Activated B cell treated with CpG ODN at 0.5 μM for 24 hours (primary cell): ENCODE measurements around the gene PALLD. TPM values are rescaled to one million over a fixed set of nuclear protein-coding genes. Genes with fewer than 3 reads are reported as not detected.

Source experiments
- ATAC-seq: fragments of 200-7000 bp; cut with Tn5 transposase; one replicate; pipeline ENCODE4 v1.10.0; 2021; ENCODE audit warnings: low read depth, mild to moderate bottlenecking, moderate library complexity
- CTCF ChIA-PET: fragments of 350-600 bp; sonication (Branson Sonifier 250); formaldehyde crosslinking; loops from one replicate; lab custom pipeline; 2021; ENCODE audit warnings: antibody characterized with exemption; lab: Charles Lee
- POLR2A ChIA-PET: fragments of 350-600 bp; sonication (Branson Sonifier 250); formaldehyde crosslinking; loops from one replicate; lab custom pipeline; 2021; ENCODE audit warnings: antibody characterized with exemption; lab: Charles Lee
- DNase-seq: peaks from one replicate; pipeline ENCODE4 v3.0.0; 2022
- H3K27ac Mint-ChIP-seq: one replicate; pipeline ENCODE4 v1.8.0; 2020; ENCODE audit warnings: mixed read lengths
- H3K27me3 Mint-ChIP-seq: one replicate; pipeline ENCODE4 v1.8.0; 2021; ENCODE audit warnings: mixed read lengths
- H3K36me3 Mint-ChIP-seq: one replicate; pipeline ENCODE4 v1.8.0; 2021; ENCODE audit warnings: low read depth, mixed read lengths
- H3K4me1 Mint-ChIP-seq: one replicate; pipeline ENCODE4 v1.8.0; 2021; ENCODE audit warnings: mixed read lengths
- H3K4me3 Mint-ChIP-seq: one replicate; pipeline ENCODE4 v1.8.0; 2020; ENCODE audit warnings: mild to moderate bottlenecking, mixed read lengths
- H3K9me3 Mint-ChIP-seq: one replicate; pipeline ENCODE4 v1.8.0; 2020; ENCODE audit warnings: mixed read lengths
- CTCF ChIP-seq: fragments of 200-600 bp; IDR thresholded peaks from one replicate; pipeline ENCODE4 v1.8.0; 2022; ENCODE audit warnings: antibody characterized with exemption, mild to moderate bottlenecking
- intact Hi-C: fragments of 100-400 bp; cut with micrococcal nuclease; formaldehyde crosslinking; loops from one replicate; pipeline ENCODE4 v1.15.1; 2024
- total RNA-seq: library from RNA; stranded (reverse); gene quantifications from 2 replicates; pipeline ENCODE4 v1.2.3, GENCODE V29; 2022

PALLD gene
- total RNA-seq, 1 donor from 2014 or later, result 0.44 TPM

- Mint-ChIP-seq H3K36me3 (no peaks in the 10 kb centered on the region), H3K4me1 (no peaks in the 10 kb centered on the region), H3K4me3 (no peak overlapping the region), H3K27me3 (peaks cover 27% of the 10 kb centered on the region), H3K9me3 (no peaks in the 10 kb centered on the region), H3K27ac (no peak overlapping the region)
- ChIA-PET CTCF (no interaction called here), POLR2A (no interaction called here)
- TF ChIP-seq CTCF, result no peak
- intact Hi-C loops, result no loop called here
- DNase-seq (no peak), ATAC-seq (no peak)
Measured at GRCh38 chr4:168491563-168491962, 5.3 kb upstream of the PALLD start.

GRCh38 chr4:168498251-168498650 is 1.4 kb downstream of the PALLD start:
- H3K4me1 Mint-ChIP-seq, result no peaks in the 10 kb centered on the region
- H3K27ac Mint-ChIP-seq, result no peak overlapping the region
- H3K27me3 Mint-ChIP-seq, result peaks cover 15% of the 10 kb centered on the region
- TF ChIP-seq CTCF, result no peak
- H3K36me3 Mint-ChIP-seq, result no peaks in the 10 kb centered on the region
- CTCF ChIA-PET, result no interaction called here
- no peak for DNase-seq
- H3K4me3 Mint-ChIP-seq, result no peak overlapping the region
- H3K9me3 Mint-ChIP-seq, result no peaks in the 10 kb centered on the region
- ATAC-seq, result no peak
- POLR2A ChIA-PET, result no interaction called here
- intact Hi-C loops, result no loop called here

GRCh38 chr4:168499241-168499640 is 2.4 kb downstream of the PALLD start:
- Mint-ChIP-seq H3K9me3 (no peaks in the 10 kb centered on the region), H3K4me3 (no peak overlapping the region), H3K27ac (no peak overlapping the region), H3K4me1 (peaks cover 6% of the 10 kb centered on the region), H3K27me3 (peaks cover 11% of the 10 kb centered on the region), H3K36me3 (no peaks in the 10 kb centered on the region)
- DNase-seq (no peak), ATAC-seq (no peak)
- POLR2A ChIA-PET, result no interaction called here
- TF ChIP-seq CTCF, result no peak
- CTCF ChIA-PET, result no interaction called here
- intact Hi-C loops, result no loop called here

- TF ChIP-seq CTCF, result no peak
- DNase-seq (no peak), ATAC-seq (no peak)
- Mint-ChIP-seq H3K27me3 (peaks cover 11% of the 10 kb centered on the region), H3K4me3 (no peak overlapping the region), H3K9me3 (no peaks in the 10 kb centered on the region), H3K36me3 (no peaks in the 10 kb centered on the region), H3K27ac (no peak overlapping the region), H3K4me1 (peaks cover 6% of the 10 kb centered on the region)
- CTCF ChIA-PET, result no interaction called here
- intact Hi-C loops, result no loop called here
- POLR2A ChIA-PET, result no interaction called here
Measured at GRCh38 chr4:168501407-168501806, 4.6 kb downstream of the PALLD start.

GRCh38 chr4:168502861-168503260 is 6.0 kb downstream of the PALLD start:
- POLR2A ChIA-PET, result no interaction called here
- DNase-seq (no peak), ATAC-seq (no peak)
- Mint-ChIP-seq H3K4me1 (peaks cover 6% of the 10 kb centered on the region), H3K4me3 (no peak overlapping the region), H3K27me3 (peaks cover 11% of the 10 kb centered on the region), H3K9me3 (no peaks in the 10 kb centered on the region), H3K36me3 (no peaks in the 10 kb centered on the region), H3K27ac (no peak overlapping the region)
- CTCF ChIA-PET, result no interaction called here
- no peak for TF ChIP-seq CTCF
- intact Hi-C loops, result no loop called here
